Mesenchymal stem cell (in vitro differentiated cells and primary cell): Measurements from ENCODE around the gene PRR7.

Experiments
- DNase-seq: peaks from one replicate; pipeline ENCODE4 v3.0.0-alpha.2; 2013
- H2AFZ ChIP-seq: one replicate; pipeline ENCODE4 v1.6.1; 2013; ENCODE audit warnings: low read depth, mild to moderate bottlenecking, control low read depth, inconsistent platforms, low read length, moderate library complexity
- H2AK5ac ChIP-seq: 2 replicates; pipeline ENCODE4 v1.6.1; 2013; ENCODE audit warnings: low read length, moderate library complexity, mild to moderate bottlenecking, inconsistent platforms; ENCODE audit not compliant: severe bottlenecking
- H2BK120ac ChIP-seq: one replicate; pipeline ENCODE4 v1.6.1; 2013; ENCODE audit warnings: low read depth, mild to moderate bottlenecking, inconsistent platforms, low read length, moderate library complexity
- H2BK12ac ChIP-seq, 2 experiments: one replicate each; pipeline ENCODE4 v1.6.1; 2013; ENCODE audit warnings: inconsistent platforms in 2 of 2, low read length in 2 of 2, mild to moderate bottlenecking in 2 of 2, moderate library complexity in 2 of 2, control low read depth in 1 of 2
- H2BK15ac ChIP-seq: one replicate; pipeline ENCODE4 v1.6.1; 2013; ENCODE audit warnings: mild to moderate bottlenecking, low read depth, inconsistent platforms; ENCODE audit not compliant: poor library complexity, severe bottlenecking
- H2BK5ac ChIP-seq: 2 replicates; pipeline ENCODE4 v1.6.1; 2013; ENCODE audit warnings: low read depth, mild to moderate bottlenecking, low read length, control low read depth, inconsistent platforms; ENCODE audit not compliant: poor library complexity, severe bottlenecking
- H3K14ac ChIP-seq, 2 experiments: one replicate each; pipeline ENCODE4 v1.6.1; 2013; ENCODE audit warnings: inconsistent platforms in 2 of 2, low read length in 2 of 2, control low read depth in 1 of 2, mild to moderate bottlenecking in 1 of 2, moderate library complexity in 1 of 2
- H3K18ac ChIP-seq, 2 experiments: one replicate each; pipeline ENCODE4 v1.6.1; 2013; ENCODE audit warnings: inconsistent platforms in 2 of 2, low read length in 2 of 2, control low read depth in 1 of 2, low read depth in 1 of 2, mild to moderate bottlenecking in 1 of 2
- H3K23ac ChIP-seq, 2 experiments: one replicate each; pipeline ENCODE4 v1.6.1; 2013; ENCODE audit warnings: inconsistent platforms in 2 of 2, low read length in 2 of 2, mild to moderate bottlenecking in 2 of 2, moderate library complexity in 2 of 2, control low read depth in 1 of 2
- H3K27ac ChIP-seq: 2 replicates; pipeline ENCODE4 v1.5.1; 2013; ENCODE audit warnings: mild to moderate bottlenecking, moderate library complexity, low read length, control low read depth, inconsistent platforms; ENCODE audit not compliant: poor library complexity, severe bottlenecking
- H3K27me3 ChIP-seq, 2 experiments: 2 replicates each; pipeline versions ENCODE4 v1.6.1 to v1.7.0; 2013; ENCODE audit warnings: low read length in 2 of 2, mild to moderate bottlenecking in 2 of 2, moderate library complexity in 2 of 2, control low read depth in 1 of 2, inconsistent platforms in 1 of 2; ENCODE audit not compliant: control insufficient read depth in 1 of 2, insufficient read depth in 1 of 2
- H3K36me3 ChIP-seq, 2 experiments: 2 replicates each; pipeline versions ENCODE4 v1.6.1 to v1.7.0; 2013; ENCODE audit warnings: low read length in 2 of 2, control low read depth in 1 of 2, inconsistent platforms in 1 of 2, low read depth in 1 of 2, mild to moderate bottlenecking in 1 of 2; ENCODE audit not compliant: insufficient read depth in 2 of 2, control insufficient read depth in 1 of 2
- H3K4ac ChIP-seq, 2 experiments: one replicate each; pipeline ENCODE4 v1.6.1; 2013; ENCODE audit warnings: inconsistent platforms in 2 of 2, low read length in 2 of 2, mild to moderate bottlenecking in 2 of 2, moderate library complexity in 2 of 2, control low read depth in 1 of 2, low read depth in 1 of 2
- H3K4me1 ChIP-seq: 2 replicates; pipeline ENCODE4 v1.6.1; 2013; ENCODE audit warnings: low read depth, low read length, control low read depth; ENCODE audit not compliant: control insufficient read depth, insufficient read depth
- H3K4me2 ChIP-seq: 2 replicates; pipeline ENCODE4 v1.6.1; 2013; ENCODE audit warnings: low read length, mild to moderate bottlenecking, inconsistent platforms; ENCODE audit not compliant: poor library complexity, severe bottlenecking
- H3K4me3 ChIP-seq, 2 experiments: 2 replicates each; pipeline versions ENCODE4 v1.5.1 to v1.7.0; 2013; ENCODE audit warnings: low read length in 2 of 2, mild to moderate bottlenecking in 2 of 2, control low read depth in 1 of 2, low read depth in 1 of 2; ENCODE audit not compliant: insufficient read depth in 1 of 2
- H3K79me1 ChIP-seq: replicated peaks from 2 replicates; pipeline ENCODE4 v1.6.1; 2013; ENCODE audit warnings: mild to moderate bottlenecking, control low read depth, low read length, inconsistent platforms; ENCODE audit not compliant: poor library complexity, severe bottlenecking
- H3K9ac ChIP-seq: 2 replicates; pipeline ENCODE4 v1.7.0; 2013; ENCODE audit warnings: mild to moderate bottlenecking, low read length, moderate library complexity
- H3K9me3 ChIP-seq: 2 replicates; pipeline ENCODE4 v1.7.0; 2013; ENCODE audit warnings: mild to moderate bottlenecking, low read length; ENCODE audit not compliant: control insufficient read depth
- H4K8ac ChIP-seq: one replicate; pipeline ENCODE4 v1.6.1; 2013; ENCODE audit warnings: inconsistent platforms, mild to moderate bottlenecking, low read length, moderate library complexity
- H4K91ac ChIP-seq: one replicate; pipeline ENCODE4 v1.6.1; 2013; ENCODE audit warnings: mild to moderate bottlenecking, low read length, inconsistent platforms
- WGBS: methylation state at CpG from one replicate; pipeline ENCODE4 v1.1.7; 2013; ENCODE audit warnings: mixed read lengths; 5-methylcytosine and 5-hydroxymethylcytosine counted together

Gene PRR7

GRCh38 chr5:177429248-177430040 lies 17.2 kb upstream of the PRR7 start:
- DNase-seq = no peak
- no peak overlapping the region for H3K23ac ChIP-seq
- no peaks in the 10 kb centered on the region for H3K27me3 ChIP-seq
- no peak overlapping the region for H3K18ac ChIP-seq
- no peak overlapping the region for H2BK120ac ChIP-seq
- H3K4me2 ChIP-seq = no peak overlapping the region
- no peak overlapping the region for H2BK15ac ChIP-seq
- no peak overlapping the region for H4K91ac ChIP-seq
- peaks cover 39% of the 10 kb centered on the region for H3K79me1 ChIP-seq
- 91% methylated on average over 6 of the region's 6 CpGs for WGBS
- H3K9me3 ChIP-seq = no peaks in the 10 kb centered on the region
- H3K4ac ChIP-seq = no peak overlapping the region
- H3K36me3 ChIP-seq = peaks cover 32 to 48% of the 10 kb centered on the region in 2 experiments
- no peak overlapping the region for H3K27ac ChIP-seq
- H2BK12ac ChIP-seq = no peak overlapping the region
- H3K14ac ChIP-seq = no peak overlapping the region
- no peak overlapping the region for H4K8ac ChIP-seq
- H2AK5ac ChIP-seq = no peak overlapping the region
- no peak overlapping the region for H2AFZ ChIP-seq
- H3K9ac ChIP-seq = no peak overlapping the region
- H3K4me1 ChIP-seq = peaks cover 23% of the 10 kb centered on the region
- no peak overlapping the region for H2BK5ac ChIP-seq
- H3K4me3 ChIP-seq = no peak overlapping the region

GRCh38 chr5:177430140-177430951 lies 16.3 kb upstream of the PRR7 start:
- Histone ChIP-seq H2BK12ac (no peak overlapping the region), H3K4ac (no peak overlapping the region), H3K14ac (no peak overlapping the region), H3K4me1 (peaks cover 23% of the 10 kb centered on the region), H3K4me2 (no peak overlapping the region), H2BK5ac (no peak overlapping the region), H3K27ac (no peak overlapping the region), H2BK15ac (no peak overlapping the region), H4K8ac (no peak overlapping the region), H3K27me3 (no peaks in the 10 kb centered on the region), H2BK120ac (no peak overlapping the region), H2AK5ac (no peak overlapping the region), H3K9ac (no peak overlapping the region), H3K4me3 (no peak overlapping the region), H3K36me3 (peaks cover 41 to 57% of the 10 kb centered on the region in 2 experiments), H3K79me1 (peaks cover 39% of the 10 kb centered on the region), H3K9me3 (no peaks in the 10 kb centered on the region), H2AFZ (no peak overlapping the region), H3K18ac (no peak overlapping the region), H4K91ac (no peak overlapping the region), H3K23ac (no peak overlapping the region)
- DNase-seq = no peak
- whole genome bisulfite sequencing = 92% methylated on average over 25 of the region's 26 CpGs

GRCh38 chr5:177430972-177431316 lies 15.7 kb upstream of the PRR7 start:
- Histone ChIP-seq H3K4me2 (no peak overlapping the region), H3K4me1 (peaks cover 19% of the 10 kb centered on the region), H3K79me1 (peaks cover 39% of the 10 kb centered on the region), H3K14ac (no peak overlapping the region), H2BK120ac (no peak overlapping the region), H3K4ac (no peak overlapping the region), H3K18ac (no peak overlapping the region), H3K27ac (no peak overlapping the region), H2AFZ (no peak overlapping the region), H3K36me3 (peaks cover 47 to 62% of the 10 kb centered on the region in 2 experiments), H2BK15ac (no peak overlapping the region), H3K23ac (no peak overlapping the region), H3K9ac (no peak overlapping the region), H3K27me3 (no peaks in the 10 kb centered on the region), H2BK5ac (no peak overlapping the region), H2AK5ac (no peak overlapping the region), H4K91ac (no peak overlapping the region), H2BK12ac (no peak overlapping the region), H3K4me3 (no peak overlapping the region), H4K8ac (no peak overlapping the region), H3K9me3 (no peaks in the 10 kb centered on the region)
- DNase-seq = no peak
- 97% methylated on average over 7 of the region's 7 CpGs for WGBS
